Fibroblast of lung (primary cell): ENCODE measurements around the gene MFAP2. TPM values are rescaled to one million over a fixed set of nuclear protein-coding genes. Genes with fewer than 3 reads are reported as not detected.
A peak's percentile ranks its signal among the peaks of the same experiment; 100 is the strongest.

Experiments
- DNase-seq, 2 donors: peaks; one replicate each; pipeline versions ENCODE4 v3.0.0 to v3.0.0-alpha.2; 2010; ENCODE audit warnings: low read depth in 2 of 2
- H2AFZ ChIP-seq: 2 replicates; pipeline ENCODE4 v1.5.1; 2012; ENCODE audit warnings: low read length, control low read depth, inconsistent platforms
- H3K27ac ChIP-seq: 2 replicates; pipeline ENCODE4 v1.5.1; 2011; ENCODE audit warnings: low read length, control low read depth; ENCODE audit not compliant: insufficient read depth
- H3K27me3 ChIP-seq: 2 replicates; pipeline ENCODE4 v1.5.1; 2011; ENCODE audit warnings: mild to moderate bottlenecking, low read length; ENCODE audit not compliant: control insufficient read depth, insufficient read depth
- H3K36me3 ChIP-seq: 2 replicates; pipeline ENCODE4 v1.5.1; 2011; ENCODE audit warnings: low read length; ENCODE audit not compliant: control insufficient read depth, insufficient read depth
- H3K4me1 ChIP-seq: 2 replicates; pipeline ENCODE4 v1.5.1; 2011; ENCODE audit warnings: low read length; ENCODE audit not compliant: control insufficient read depth, insufficient read depth; ENCODE audit errors: extremely low read depth
- H3K4me2 ChIP-seq: 2 replicates; pipeline ENCODE4 v1.5.1; 2011; ENCODE audit warnings: low read length, control low read depth; ENCODE audit not compliant: insufficient read depth; ENCODE audit errors: extremely low read depth
- H3K4me3 ChIP-seq, 4 experiments: fragments of 200-600 bp in 1 of 4; sonication (generic) in 1 of 4; replicated peaks in 1 of 4; 2 replicates each; pipeline ENCODE4 v1.5.1; 2011 to 2016; ENCODE audit warnings: low read length in 4 of 4, low read depth in 3 of 4, mild to moderate bottlenecking in 3 of 4, control low read depth in 2 of 4, inconsistent platforms in 1 of 4, mixed read lengths in 1 of 4; ENCODE audit not compliant: insufficient read depth in 1 of 4; ENCODE audit errors: control extremely low read depth in 1 of 4
- H3K79me2 ChIP-seq: 2 replicates; pipeline ENCODE4 v1.5.1; 2012; ENCODE audit warnings: mild to moderate bottlenecking, low read length, inconsistent platforms; ENCODE audit not compliant: control insufficient read depth, insufficient read depth
- H3K9ac ChIP-seq: 2 replicates; pipeline ENCODE4 v1.5.1; 2011; ENCODE audit warnings: mild to moderate bottlenecking, low read length, control low read depth; ENCODE audit not compliant: insufficient read depth
- H3K9me3 ChIP-seq: 2 replicates; pipeline ENCODE4 v1.5.1; 2012; ENCODE audit warnings: low read depth, low read length; ENCODE audit not compliant: control insufficient read depth, insufficient read depth
- H4K20me1 ChIP-seq: 2 replicates; pipeline ENCODE4 v1.5.1; 2011; ENCODE audit warnings: low read length; ENCODE audit not compliant: control insufficient read depth, insufficient read depth; ENCODE audit errors: extremely low read depth
- EZH2 ChIP-seq: IDR thresholded peaks from 2 replicates; pipeline ENCODE4 v1.5.1; 2012; ENCODE audit warnings: low read length, control low read depth, mild to moderate bottlenecking; ENCODE audit errors: missing control alignments
- polyA plus RNA-seq, 2 donors: library from polyadenylated mRNA; depleted of rRNA in 1 of 2; stranded (reverse) in 1 of 2; unstranded in 1 of 2; fragments of >200 nt; gene quantifications; 2 replicates each; pipeline ENCODE4 v1.2.1, GENCODE V29; 2011 to 2012; ENCODE audit warnings: missing spikeins in 1 of 2
- total RNA-seq: library from RNA; depleted of rRNA; stranded (reverse); fragments of >200 nt; gene quantifications from 2 replicates; pipeline ENCODE4 v1.2.1, GENCODE V29; 2014
- TF ChIP-seq, protein P1 (sequence below), 2 donors: IDR thresholded peaks in 1 of 2; conservative IDR thresholded peaks in 1 of 2; 1 replicate in 1 of 2; 2 replicates in 1 of 2; pipeline ENCODE4 v1.5.1; 2011 to 2012; ENCODE audit warnings: low read length in 2 of 2, control low read depth in 1 of 2, inconsistent platforms in 1 of 2, low read depth in 1 of 2, mild to moderate bottlenecking in 1 of 2

Gene MFAP2
- total and polyA plus RNA-seq, 2 donors (not counting 1 experiment from before 2014, with no cell fraction given): 14.1 to 16.2 TPM

DNA sequence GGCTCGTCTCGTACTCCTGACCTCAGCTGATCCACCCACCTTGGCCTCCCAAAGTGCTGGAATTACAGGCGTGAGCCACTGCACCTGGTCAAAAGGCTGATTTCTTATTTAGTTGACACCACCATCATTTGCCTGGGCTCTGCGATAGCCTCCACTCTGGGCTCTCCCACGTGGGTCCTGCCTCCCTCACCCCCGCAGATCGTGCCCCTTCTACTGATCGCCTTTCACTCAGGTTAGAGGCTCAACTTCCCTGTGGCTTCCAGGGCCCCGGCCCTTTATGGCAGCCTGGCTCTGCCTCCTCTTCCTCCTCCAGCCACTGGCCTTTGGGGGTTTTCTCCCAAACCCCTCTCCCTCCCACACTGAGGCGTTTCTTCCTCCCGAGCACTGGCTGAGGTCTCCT lies 2.5 kb upstream of the MFAP2 start:
- Histone ChIP-seq H3K27ac (no peak overlapping the region), H3K4me1 (peaks cover 23% of the 10 kb centered on the region), H3K79me2 (peaks cover 10% of the 10 kb centered on the region), H3K27me3 (no peaks in the 10 kb centered on the region), H3K4me3 (no peak overlapping the region), H3K9me3 (no peaks in the 10 kb centered on the region), H3K36me3 (peaks cover 3% of the 10 kb centered on the region), H3K9ac (no peak overlapping the region), H4K20me1 (no peaks in the 10 kb centered on the region), H3K4me2 (no peak overlapping the region), H2AFZ (no peak overlapping the region)
- no peak for DNase-seq
- TF ChIP-seq EZH2: no peak
- TF ChIP-seq, protein P1, sequence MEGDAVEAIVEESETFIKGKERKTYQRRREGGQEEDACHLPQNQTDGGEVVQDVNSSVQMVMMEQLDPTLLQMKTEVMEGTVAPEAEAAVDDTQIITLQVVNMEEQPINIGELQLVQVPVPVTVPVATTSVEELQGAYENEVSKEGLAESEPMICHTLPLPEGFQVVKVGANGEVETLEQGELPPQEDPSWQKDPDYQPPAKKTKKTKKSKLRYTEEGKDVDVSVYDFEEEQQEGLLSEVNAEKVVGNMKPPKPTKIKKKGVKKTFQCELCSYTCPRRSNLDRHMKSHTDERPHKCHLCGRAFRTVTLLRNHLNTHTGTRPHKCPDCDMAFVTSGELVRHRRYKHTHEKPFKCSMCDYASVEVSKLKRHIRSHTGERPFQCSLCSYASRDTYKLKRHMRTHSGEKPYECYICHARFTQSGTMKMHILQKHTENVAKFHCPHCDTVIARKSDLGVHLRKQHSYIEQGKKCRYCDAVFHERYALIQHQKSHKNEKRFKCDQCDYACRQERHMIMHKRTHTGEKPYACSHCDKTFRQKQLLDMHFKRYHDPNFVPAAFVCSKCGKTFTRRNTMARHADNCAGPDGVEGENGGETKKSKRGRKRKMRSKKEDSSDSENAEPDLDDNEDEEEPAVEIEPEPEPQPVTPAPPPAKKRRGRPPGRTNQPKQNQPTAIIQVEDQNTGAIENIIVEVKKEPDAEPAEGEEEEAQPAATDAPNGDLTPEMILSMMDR (conservative IDR thresholded peaks at IDR 0.05 in 1 of 2, IDR thresholded peaks at IDR 0.05 in 1 of 2; ENCODE audit: low read depth in 1 of 2, low read length in 2 of 2): no peak

DNA sequence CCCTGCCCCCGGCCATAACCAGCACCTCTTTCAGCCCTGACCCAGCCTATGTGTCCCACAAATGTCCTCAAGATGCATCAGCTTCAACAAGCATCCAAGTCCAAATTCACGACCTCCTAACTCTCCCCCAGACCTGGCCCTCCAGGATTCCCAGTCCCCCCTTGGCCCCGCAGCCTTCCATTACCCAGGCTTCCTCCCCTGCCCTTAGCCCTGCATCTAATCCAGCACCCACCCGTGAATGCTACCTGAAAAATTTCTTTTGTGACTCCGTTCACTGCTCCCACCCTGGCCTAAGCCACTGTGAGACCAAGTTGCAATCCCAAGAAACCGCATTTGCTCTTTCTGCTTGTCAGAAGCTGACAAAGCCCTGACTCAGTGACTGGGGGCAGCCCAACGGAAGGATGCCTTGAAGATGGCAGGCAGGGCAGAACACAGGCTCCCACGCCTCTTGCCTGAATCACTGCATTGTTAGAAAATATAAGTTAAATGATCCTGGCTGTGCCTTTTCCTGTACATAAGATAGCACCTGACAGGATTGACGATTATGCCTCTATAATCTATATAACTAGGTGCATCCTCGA lies 939 bp upstream of the MFAP2 start:
- Histone ChIP-seq H3K9me3 (no peaks in the 10 kb centered on the region), H3K36me3 (peaks cover 1% of the 10 kb centered on the region), H3K9ac (no peak overlapping the region), H3K27me3 (no peaks in the 10 kb centered on the region), H2AFZ (no peak overlapping the region), H3K79me2 (peaks cover 10% of the 10 kb centered on the region), H3K4me2 (peak overlapping the region; percentile 68), H4K20me1 (no peaks in the 10 kb centered on the region), H3K4me3 (peak overlapping the region in 1 of 4 experiments; percentile 74), H3K4me1 (peaks cover 23% of the 10 kb centered on the region), H3K27ac (peak overlapping the region; percentile 74)
- TF ChIP-seq, protein P1 (conservative IDR thresholded peaks at IDR 0.05 in 1 of 2, IDR thresholded peaks at IDR 0.05 in 1 of 2; ENCODE audit: low read depth in 1 of 2, low read length in 2 of 2): no peak
- no peak for TF ChIP-seq EZH2
- DNase-seq: peak; percentile 71 to 96

DNA sequence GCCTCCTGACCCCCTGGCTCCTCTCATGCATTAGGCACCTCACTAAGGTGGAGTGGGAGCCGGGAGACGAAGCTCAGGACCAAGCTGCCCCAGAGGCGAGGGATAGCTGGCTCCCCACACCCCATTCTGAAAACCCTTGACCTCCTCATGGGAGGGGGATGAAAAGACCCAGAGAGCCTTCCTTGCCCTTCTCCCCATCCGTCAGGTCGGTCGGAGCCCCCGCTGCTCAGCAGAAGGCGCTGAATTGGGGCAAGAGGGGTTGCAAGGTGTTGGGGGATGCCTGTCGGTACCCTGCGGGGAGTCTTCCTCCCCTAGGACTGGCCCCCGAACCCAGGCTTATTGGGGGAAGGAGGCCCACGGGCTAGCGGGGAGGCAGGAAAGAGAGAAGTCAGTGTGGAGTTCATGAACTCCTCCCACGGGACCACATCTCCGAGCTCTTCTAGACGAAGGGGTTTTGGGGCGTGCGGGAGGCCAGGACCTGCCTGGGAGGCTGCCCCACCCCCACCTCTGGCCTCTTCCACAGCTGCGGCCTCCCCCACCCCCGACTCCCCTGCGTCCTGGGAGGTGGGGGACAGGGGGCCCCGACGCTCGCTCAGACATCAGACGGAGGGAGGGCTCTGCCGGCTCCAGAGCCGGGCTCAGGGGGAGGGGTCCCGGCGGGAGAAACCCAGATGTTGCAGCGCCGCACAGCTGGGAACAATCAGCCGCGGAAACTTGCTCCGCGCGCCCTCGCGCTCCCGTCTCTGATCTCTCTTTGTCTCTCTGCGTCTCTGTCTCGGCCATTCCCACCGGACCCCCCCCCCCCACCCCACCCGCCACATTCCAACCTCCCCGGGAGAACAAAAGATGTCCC lies 719 bp downstream of the MFAP2 start:
- peak; percentile 35 to 47 for DNase-seq

More for the DNA sequence above, 719 bp downstream of the MFAP2 start:
- peak overlapping the region; percentile 50 for H3K9ac ChIP-seq
- H3K27me3 ChIP-seq: no peaks in the 10 kb centered on the region
- peak overlapping the region; percentile 83 for H3K27ac ChIP-seq
- peaks cover 10% of the 10 kb centered on the region for H3K79me2 ChIP-seq
- H3K4me1 ChIP-seq: peaks cover 23% of the 10 kb centered on the region
- no peak overlapping the region for H2AFZ ChIP-seq
- H3K9me3 ChIP-seq: no peaks in the 10 kb centered on the region
- TF ChIP-seq, protein P1 (conservative IDR thresholded peaks at IDR 0.05 in 1 of 2, IDR thresholded peaks at IDR 0.05 in 1 of 2; ENCODE audit: low read depth in 1 of 2, low read length in 2 of 2): no peak
- TF ChIP-seq EZH2: no peak
- peak overlapping the region; percentile 86 for H3K4me2 ChIP-seq
- H3K4me3 ChIP-seq: peak overlapping the region; percentile 67 to 74 (median 72)
- no peaks in the 10 kb centered on the region for H4K20me1 ChIP-seq
- H3K36me3 ChIP-seq: peaks cover 1% of the 10 kb centered on the region
